Measurements from ENCODE around the gene SAFB. TPM values are rescaled to one million over a fixed set of nuclear protein-coding genes. Genes with fewer than 3 reads are reported as not detected.
"Not testable (repeated sequence)": the region's sequence is repeated elsewhere in the genome, so short reads cannot be mapped to it uniquely, and the experiment has no call there.

Gene SAFB
- total RNA-seq, 1 experiment from 2014 or later: 68.7 TPM

DNA sequence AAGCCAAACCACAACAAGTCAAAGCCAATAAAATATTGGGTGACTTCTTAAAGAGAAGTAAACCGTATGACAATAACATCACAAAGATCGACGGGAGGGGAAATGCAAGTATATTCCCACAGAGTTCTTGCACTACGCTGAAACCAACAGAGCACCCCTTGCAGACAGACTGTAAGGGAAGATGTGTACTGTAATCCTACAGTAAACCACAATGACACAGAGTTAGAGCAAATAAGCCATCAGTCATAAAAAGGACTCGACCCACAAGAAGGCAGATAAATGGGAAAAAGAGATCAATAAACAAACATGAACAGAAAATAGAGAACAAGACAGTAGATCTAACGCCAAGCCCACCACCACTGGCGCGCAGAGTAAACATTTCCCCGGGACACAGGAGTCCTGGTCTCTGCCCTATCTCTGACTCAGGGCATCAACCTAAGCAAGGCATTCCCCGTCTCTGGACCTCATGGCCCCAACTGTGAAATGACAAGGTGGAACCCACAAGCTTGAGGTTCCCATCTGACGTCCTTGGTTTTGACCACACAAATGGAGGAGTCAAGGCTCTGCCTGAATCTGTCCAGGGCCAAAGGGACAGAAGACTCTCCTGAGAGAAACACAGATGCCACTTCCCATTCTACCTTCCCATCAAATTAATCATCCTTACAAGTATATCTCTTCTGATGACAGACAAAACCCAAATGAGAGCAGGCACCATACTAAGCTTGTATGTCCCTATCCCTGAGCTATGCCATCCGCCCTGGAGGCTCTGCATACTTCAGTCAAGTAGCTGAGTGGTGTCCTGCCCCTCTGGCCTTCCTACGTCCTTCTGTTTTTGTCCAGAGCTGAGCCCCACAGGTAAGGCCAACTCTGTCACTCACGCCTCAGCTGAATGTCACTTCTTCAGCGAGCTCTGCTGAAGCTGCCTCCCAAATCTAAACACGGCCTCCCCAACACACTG is 15.3 kb upstream of the SAFB start:
- TF ChIP-seq EZH2 (IDR thresholded peaks at IDR 0.05; ENCODE audit: low read depth): no peak
- TF ChIP-seq, protein P1, sequence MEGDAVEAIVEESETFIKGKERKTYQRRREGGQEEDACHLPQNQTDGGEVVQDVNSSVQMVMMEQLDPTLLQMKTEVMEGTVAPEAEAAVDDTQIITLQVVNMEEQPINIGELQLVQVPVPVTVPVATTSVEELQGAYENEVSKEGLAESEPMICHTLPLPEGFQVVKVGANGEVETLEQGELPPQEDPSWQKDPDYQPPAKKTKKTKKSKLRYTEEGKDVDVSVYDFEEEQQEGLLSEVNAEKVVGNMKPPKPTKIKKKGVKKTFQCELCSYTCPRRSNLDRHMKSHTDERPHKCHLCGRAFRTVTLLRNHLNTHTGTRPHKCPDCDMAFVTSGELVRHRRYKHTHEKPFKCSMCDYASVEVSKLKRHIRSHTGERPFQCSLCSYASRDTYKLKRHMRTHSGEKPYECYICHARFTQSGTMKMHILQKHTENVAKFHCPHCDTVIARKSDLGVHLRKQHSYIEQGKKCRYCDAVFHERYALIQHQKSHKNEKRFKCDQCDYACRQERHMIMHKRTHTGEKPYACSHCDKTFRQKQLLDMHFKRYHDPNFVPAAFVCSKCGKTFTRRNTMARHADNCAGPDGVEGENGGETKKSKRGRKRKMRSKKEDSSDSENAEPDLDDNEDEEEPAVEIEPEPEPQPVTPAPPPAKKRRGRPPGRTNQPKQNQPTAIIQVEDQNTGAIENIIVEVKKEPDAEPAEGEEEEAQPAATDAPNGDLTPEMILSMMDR (conservative IDR thresholded peaks at IDR 0.05): no peak
- Histone ChIP-seq H3K36me3 (ENCODE audit: low read depth) (no peaks in the 10 kb centered on the region), H3K4me2 (no peak overlapping the region), H3K9me3 (ENCODE audit: insufficient read depth, low read depth) (no peaks in the 10 kb centered on the region), H3K9me2 (ENCODE audit: insufficient read depth) (no peaks in the 10 kb centered on the region), H3K4me3 (no peak overlapping the region), H4K20me1 (ENCODE audit: insufficient read depth) (no peaks in the 10 kb centered on the region; the same call in 1 of the 2 replicates), H3K4me1 (replicated peaks; ENCODE audit: insufficient read depth) (no peaks in the 10 kb centered on the region), H2AFZ (no peak overlapping the region), H3K79me2 (ENCODE audit: low read depth) (no peaks in the 10 kb centered on the region; the same call in 1 of the 2 replicates), H3F3A (ENCODE audit: insufficient read depth, low read depth) (no peaks in the 10 kb centered on the region), H3K27ac (no peak overlapping the region), H3K27me3 (ENCODE audit: insufficient read depth, low read depth) (no peaks in the 10 kb centered on the region)
- DNase-seq: no peak
- intact Hi-C loops (cut with micrococcal nuclease; ENCODE audit: unreplicated experiment): no loop called here
- BruUV-seq (replicated peaks): no TSS peak
- POLR2A ChIA-PET (ENCODE audit: unreplicated experiment): interaction anchor here (0.6 kb wide), 1 partner anchor 11 kb away, joined by 4 read pairs; no protein-coding TSS in a partner anchor
- CTCF ChIA-PET: interaction anchor here (0.7 kb wide), 1 partner anchor 47 kb away, joined by 18 read pairs; no protein-coding TSS in a partner anchor

DNA sequence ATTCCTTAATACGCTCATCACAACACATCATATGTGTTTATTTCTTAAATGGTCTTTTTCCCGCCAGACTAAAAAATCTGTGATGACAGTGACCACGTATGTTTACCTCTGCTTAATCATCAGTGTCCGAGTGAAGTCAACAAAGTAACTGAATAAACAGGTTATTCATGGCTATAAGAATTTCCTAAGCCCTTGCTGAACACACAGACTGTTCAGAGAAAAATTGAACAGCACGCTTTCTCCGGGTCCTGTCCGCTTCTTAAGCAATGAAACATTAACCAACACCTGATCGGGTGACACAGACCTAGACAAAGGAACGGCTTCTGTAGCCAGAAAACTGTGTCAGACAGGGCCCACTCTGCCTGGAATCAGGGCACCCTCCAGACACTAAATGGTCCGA is 14.6 kb upstream of the SAFB start:
- no TSS peak for BruUV-seq (replicated peaks)
- no peak overlapping the region for H3K27ac ChIP-seq
- H3K9me3 ChIP-seq (ENCODE audit: insufficient read depth, low read depth): no peaks in the 10 kb centered on the region
- TF ChIP-seq, protein P1 (conservative IDR thresholded peaks at IDR 0.05): no peak
- no peak for TF ChIP-seq EZH2 (IDR thresholded peaks at IDR 0.05; ENCODE audit: low read depth)
- no peak overlapping the region for H3K4me3 ChIP-seq
- no peaks in the 10 kb centered on the region for H3K9me2 ChIP-seq (ENCODE audit: insufficient read depth)
- no peaks in the 10 kb centered on the region for H3F3A ChIP-seq (ENCODE audit: insufficient read depth, low read depth)
- no peaks in the 10 kb centered on the region; the same call in 1 of the 2 replicates for H4K20me1 ChIP-seq (ENCODE audit: insufficient read depth)
- CTCF ChIA-PET: no interaction called here
- no peak overlapping the region for H3K4me2 ChIP-seq
- no peak overlapping the region for H2AFZ ChIP-seq
- no peaks in the 10 kb centered on the region for H3K4me1 ChIP-seq (replicated peaks; ENCODE audit: insufficient read depth)
- DNase-seq: no peak
- POLR2A ChIA-PET (ENCODE audit: unreplicated experiment): interaction anchor here (0.6 kb wide), 1 partner anchor 11 kb away, joined by 4 read pairs; no protein-coding TSS in a partner anchor
- no peaks in the 10 kb centered on the region; the same call in 1 of the 2 replicates for H3K79me2 ChIP-seq (ENCODE audit: low read depth)
- no peaks in the 10 kb centered on the region for H3K27me3 ChIP-seq (ENCODE audit: insufficient read depth, low read depth)
- intact Hi-C loops (cut with micrococcal nuclease; ENCODE audit: unreplicated experiment): no loop called here
- no peaks in the 10 kb centered on the region for H3K36me3 ChIP-seq (ENCODE audit: low read depth)

DNA sequence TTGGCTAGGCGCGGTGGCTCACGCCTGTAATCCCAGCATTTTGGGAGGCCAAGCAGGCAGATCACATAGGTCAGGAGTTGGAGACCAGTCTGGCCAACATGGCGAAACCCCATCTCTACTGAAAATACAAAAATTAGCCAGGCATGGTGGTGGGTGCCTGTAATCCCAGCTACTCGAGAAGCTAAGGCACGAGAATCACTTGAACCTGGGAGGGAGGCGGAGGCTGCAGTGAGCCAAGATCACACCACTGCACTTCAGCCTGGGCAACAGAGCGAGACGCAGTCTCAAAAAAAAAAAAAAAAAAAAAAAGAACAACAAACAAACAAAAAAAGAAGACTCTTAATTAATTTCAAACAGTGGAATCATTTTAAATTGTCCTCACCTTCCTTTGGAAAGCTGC is 14.1 kb upstream of the SAFB start:
- H3K36me3 ChIP-seq (ENCODE audit: low read depth); DNase-seq; H4K20me1 ChIP-seq (ENCODE audit: insufficient read depth); intact Hi-C loops (cut with micrococcal nuclease; ENCODE audit: unreplicated experiment); H3F3A ChIP-seq (ENCODE audit: insufficient read depth, low read depth); H3K27me3 ChIP-seq (ENCODE audit: insufficient read depth, low read depth); H2AFZ ChIP-seq; H3K4me2 ChIP-seq; H3K27ac ChIP-seq; H3K9me2 ChIP-seq (ENCODE audit: insufficient read depth); H3K4me1 ChIP-seq (replicated peaks; ENCODE audit: insufficient read depth); H3K9me3 ChIP-seq (ENCODE audit: insufficient read depth, low read depth); POLR2A ChIA-PET (ENCODE audit: unreplicated experiment); H3K79me2 ChIP-seq (ENCODE audit: low read depth); CTCF ChIA-PET; BruUV-seq (replicated peaks); H3K4me3 ChIP-seq: not testable (repeated sequence)

Data from PC-9 (cell line).